Activated CD4-positive, alpha-beta memory T cell treated with anti-CD3 and anti-CD28 coated beads for 36 hours (primary cell): ENCODE data around the gene ZNF420. TPM values are rescaled to one million over a fixed set of nuclear protein-coding genes. Genes with fewer than 3 reads are reported as not detected.
"Not testable (repeated sequence)": the region's sequence is repeated elsewhere in the genome, so short reads cannot be mapped to it uniquely, and the experiment has no call there.

ENCODE experiments used
- CTCF ChIA-PET: fragments of 350-600 bp; sonication (Branson Sonifier 250); formaldehyde crosslinking; loops from one replicate; lab custom pipeline; 2021; ENCODE audit warnings: antibody characterized with exemption, inconsistent platforms; lab: Charles Lee
- POLR2A ChIA-PET: fragments of 350-600 bp; sonication (Branson Sonifier 250); formaldehyde crosslinking; loops from one replicate; lab custom pipeline; 2021; ENCODE audit warnings: antibody characterized with exemption; lab: Charles Lee
- DNase-seq: peaks from one replicate; pipeline ENCODE4 v3.0.0-alpha.2; 2020
- H3K27ac Mint-ChIP-seq: one replicate; pipeline ENCODE4 v1.8.0; 2021; ENCODE audit warnings: mixed read lengths
- H3K27me3 Mint-ChIP-seq: one replicate; pipeline ENCODE4 v1.8.0; 2021; ENCODE audit warnings: mixed read lengths
- H3K36me3 Mint-ChIP-seq: one replicate; pipeline ENCODE4 v1.8.0; 2021; ENCODE audit warnings: mixed read lengths
- H3K4me1 Mint-ChIP-seq: one replicate; pipeline ENCODE4 v1.8.0; 2021; ENCODE audit warnings: low read depth, mixed read lengths
- H3K4me3 Mint-ChIP-seq: one replicate; pipeline ENCODE4 v1.8.0; 2021; ENCODE audit warnings: mild to moderate bottlenecking, mixed read lengths
- H3K9me3 Mint-ChIP-seq: one replicate; pipeline ENCODE4 v1.8.0; 2021; ENCODE audit warnings: mixed read lengths
- intact Hi-C: fragments of 100-400 bp; cut with micrococcal nuclease; formaldehyde crosslinking; loops from one replicate; pipeline ENCODE4 v1.15.1; 2023
- total RNA-seq, 2 experiments: library from RNA; stranded (reverse); gene quantifications; one replicate each; pipeline ENCODE4 v1.2.3, GENCODE V29; 2021

Gene ZNF420
- 1 to 10 TPM; 6.5 to 8.7 TPM for total RNA-seq

DNA sequence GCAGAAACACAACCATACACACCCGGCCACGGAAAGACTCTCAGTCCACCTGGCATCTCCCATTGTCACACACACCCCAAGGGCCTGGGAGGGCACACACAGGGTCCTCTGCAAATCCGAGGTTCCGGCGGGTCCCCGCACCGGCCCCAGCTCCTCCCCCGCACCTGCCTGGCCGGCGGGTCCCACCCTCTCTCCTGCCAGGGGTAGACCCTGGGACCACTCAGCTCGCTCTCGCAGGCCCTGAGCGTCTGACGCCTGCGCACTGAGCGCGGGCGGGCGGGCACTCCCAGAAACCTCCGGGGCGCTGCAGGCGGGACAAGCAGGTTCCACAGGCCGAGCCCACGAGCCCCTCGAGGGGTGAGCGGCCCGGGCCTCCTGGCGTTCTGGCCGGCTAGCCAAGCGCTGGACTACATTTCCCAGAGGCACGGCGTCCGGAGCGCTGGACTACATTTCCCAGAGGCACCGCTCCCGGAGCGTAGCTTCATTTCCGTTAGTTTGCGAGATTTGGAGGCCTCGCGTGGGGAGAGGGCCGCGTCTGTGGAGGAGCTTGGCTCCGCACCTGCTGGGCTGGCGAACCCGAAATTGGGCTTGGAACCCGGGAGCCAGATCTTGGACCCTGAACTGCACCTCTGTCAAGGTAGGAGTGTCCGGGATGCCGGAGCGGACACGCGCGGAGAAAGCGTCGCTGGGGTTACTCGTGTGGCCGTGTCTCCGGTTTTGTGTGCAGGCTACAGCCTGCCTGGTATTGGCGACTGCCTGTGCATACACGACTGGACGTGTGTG is at the start of gene ZNF420:
Gene ZNF420, plus strand, starts transcription at position 500 of the 783 bp plus-strand sequence. CDS start 10,686 bp downstream, outside the sequence.
- DNase-seq: peak; percentile 93
- CTCF ChIA-PET: no interaction called here
- Mint-ChIP-seq H3K27me3 (no peaks in the 10 kb centered on the region), H3K9me3 (peaks cover 32% of the 10 kb centered on the region), H3K4me3 (peak within 1 kb of the TSS; percentile 94), H3K27ac (peak within 1 kb of the TSS; percentile 79), H3K4me1 (peaks cover 31% of the 10 kb centered on the region), H3K36me3 (peaks cover 30% of the 10 kb centered on the region)
- POLR2A ChIA-PET: interaction anchor here (1.5 kb wide), 3 partner anchors 473 to 517 kb away, joined by 5 to 9 read pairs (median 7); partner anchors contain the start of genes ZNF382, ZNF529, ZNF540 and ZNF571
- intact Hi-C loops: loop anchor here (1.0 to 5.0 kb wide), 8 partner anchors 94 to 591 kb away; partner anchors contain the start of genes ZNF345, ZNF527, ZNF566 and ZNF568

DNA sequence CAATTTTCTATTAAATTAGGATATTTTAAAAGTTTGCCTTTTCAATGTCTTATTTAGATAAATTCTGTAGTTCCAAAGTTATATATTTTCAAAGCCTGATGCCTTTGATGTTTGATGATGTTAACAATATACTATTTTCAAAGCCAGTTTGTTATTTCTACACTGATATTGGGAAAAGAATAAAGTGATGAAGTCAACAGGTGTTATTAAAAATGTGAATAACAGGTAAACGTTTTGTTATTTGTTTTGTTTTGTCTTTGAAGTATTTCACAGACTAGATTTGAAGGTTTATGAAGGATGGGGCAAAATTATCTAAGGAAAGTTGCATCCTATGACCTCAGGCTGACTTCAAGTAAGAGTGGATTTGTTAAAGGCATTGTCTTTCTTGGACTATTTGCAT is 33.1 kb upstream of the ZNF420 start:
- H3K9me3 Mint-ChIP-seq: peaks cover 43% of the 10 kb centered on the region
- peaks cover 2% of the 10 kb centered on the region for H3K36me3 Mint-ChIP-seq
- ChIA-PET POLR2A (no interaction called here), CTCF (no interaction called here)
- H3K27ac Mint-ChIP-seq: no peak overlapping the region
- H3K4me1 Mint-ChIP-seq: no peaks in the 10 kb centered on the region
- H3K27me3 Mint-ChIP-seq: no peaks in the 10 kb centered on the region
- intact Hi-C loops: no loop called here
- no peak overlapping the region for H3K4me3 Mint-ChIP-seq
- DNase-seq: no peak

DNA sequence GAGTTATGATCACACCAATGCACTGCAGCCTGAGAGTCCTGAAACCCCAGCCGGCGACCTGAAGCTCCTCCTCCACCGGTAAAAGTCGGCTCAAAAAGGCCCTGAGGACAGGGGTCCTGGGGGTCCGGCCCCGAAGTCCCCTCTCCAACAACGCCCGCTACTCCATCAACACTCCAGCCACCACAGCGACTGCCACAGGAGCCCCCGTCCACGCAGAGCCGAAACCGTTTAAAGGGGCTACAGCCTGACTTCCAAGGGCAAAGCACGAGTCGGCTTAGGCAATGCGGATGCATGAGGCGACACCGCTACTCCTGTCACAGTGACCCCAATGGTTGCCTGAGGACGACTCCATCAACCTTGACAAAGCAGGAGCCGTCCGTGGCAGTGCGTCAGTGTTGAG is 22.9 kb upstream of the ZNF420 start:
- peaks cover 32% of the 10 kb centered on the region for H3K36me3 Mint-ChIP-seq
- H3K27me3 Mint-ChIP-seq: no peaks in the 10 kb centered on the region
- no peak overlapping the region for H3K4me3 Mint-ChIP-seq
- no peaks in the 10 kb centered on the region for H3K4me1 Mint-ChIP-seq
- ChIA-PET CTCF (no interaction called here), POLR2A (no interaction called here)
- no peak for DNase-seq
- no peak overlapping the region for H3K27ac Mint-ChIP-seq
- H3K9me3 Mint-ChIP-seq: peaks cover 66% of the 10 kb centered on the region
- intact Hi-C loops: no loop called here

DNA sequence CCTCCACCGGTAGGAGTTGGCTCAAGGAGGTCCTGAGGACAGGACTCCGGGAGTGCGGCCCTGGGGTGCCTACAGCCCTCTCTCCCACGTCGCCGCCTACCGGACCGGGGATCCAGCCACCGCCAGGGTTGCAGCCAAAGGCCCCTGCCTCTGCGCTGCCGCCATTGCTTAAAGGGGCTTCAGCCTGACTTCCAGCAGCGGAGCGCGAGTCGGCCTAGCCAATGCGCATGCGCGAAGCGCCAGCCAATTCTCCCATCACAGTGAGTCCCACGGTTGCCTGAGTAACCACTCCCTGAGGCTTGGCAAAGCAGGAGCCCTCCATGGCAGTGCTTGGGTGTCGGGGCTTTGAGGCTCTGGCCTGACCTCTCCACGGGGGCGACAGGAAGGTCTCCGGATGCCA is 21.5 kb upstream of the ZNF420 start:
- Mint-ChIP-seq H3K27me3 (no peaks in the 10 kb centered on the region), H3K9me3 (peaks cover 69% of the 10 kb centered on the region), H3K4me3 (no peak overlapping the region), H3K4me1 (no peaks in the 10 kb centered on the region), H3K27ac (no peak overlapping the region), H3K36me3 (peaks cover 30% of the 10 kb centered on the region)
- CTCF ChIA-PET: no interaction called here
- DNase-seq: no peak
- POLR2A ChIA-PET: no interaction called here
- intact Hi-C loops: no loop called here

DNA sequence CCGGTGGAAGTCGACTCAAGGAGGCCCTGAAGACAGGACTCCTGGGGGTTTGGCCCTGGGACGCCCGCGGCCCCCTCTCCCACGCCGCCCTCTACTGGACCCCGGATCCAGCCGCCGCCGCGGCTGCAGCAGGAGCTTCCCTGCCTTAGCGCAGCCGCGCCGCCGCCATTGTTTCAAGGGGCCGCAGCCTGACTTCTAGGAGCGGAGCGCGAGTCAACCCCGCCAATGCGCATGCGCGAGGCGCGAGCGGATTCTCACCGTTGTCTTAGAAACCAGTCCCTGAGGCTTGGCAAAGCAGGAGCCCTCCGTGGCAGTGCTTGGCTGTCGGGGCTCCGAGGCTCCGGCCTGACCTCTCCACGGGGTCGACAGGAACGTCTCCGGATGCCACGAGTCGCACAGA is 19.1 kb upstream of the ZNF420 start:
- H3K9me3 Mint-ChIP-seq: peaks cover 72% of the 10 kb centered on the region

DNA sequence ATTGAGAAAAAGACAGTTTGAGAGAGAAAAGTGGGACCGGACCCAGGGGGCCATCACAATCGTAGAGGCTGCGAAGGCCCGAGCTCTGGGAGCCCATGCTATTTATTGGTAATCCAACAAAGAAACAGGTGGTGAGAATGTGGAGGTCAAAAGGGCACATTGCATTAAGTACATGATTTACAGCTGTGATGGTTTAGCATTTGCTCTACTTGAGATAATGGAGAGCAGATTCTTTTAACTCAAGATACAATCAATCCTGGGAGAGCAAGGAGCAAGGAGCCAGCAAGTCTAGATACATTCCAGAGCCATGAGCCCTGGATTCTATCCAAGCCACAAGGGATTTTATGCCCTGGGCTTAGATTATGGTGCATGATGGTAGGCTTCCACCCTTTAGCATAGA is 13.3 kb upstream of the ZNF420 start:
- H3K27ac Mint-ChIP-seq, H3K4me1 Mint-ChIP-seq, H3K4me3 Mint-ChIP-seq, POLR2A ChIA-PET, CTCF ChIA-PET, DNase-seq, H3K27me3 Mint-ChIP-seq, intact Hi-C loops: not testable (repeated sequence)
- H3K9me3 Mint-ChIP-seq: peaks cover 59% of the 10 kb centered on the region
- peaks cover 15% of the 10 kb centered on the region for H3K36me3 Mint-ChIP-seq

More for the DNA sequence above, 19.1 kb upstream of the ZNF420 start:
- H3K4me3 Mint-ChIP-seq: no peak overlapping the region
- no peak for DNase-seq
- H3K4me1 Mint-ChIP-seq: no peaks in the 10 kb centered on the region
- no peak overlapping the region for H3K27ac Mint-ChIP-seq
- peaks cover 25% of the 10 kb centered on the region for H3K36me3 Mint-ChIP-seq
- CTCF ChIA-PET: no interaction called here
- POLR2A ChIA-PET: no interaction called here
- no peaks in the 10 kb centered on the region for H3K27me3 Mint-ChIP-seq
- intact Hi-C loops: no loop called here

DNA sequence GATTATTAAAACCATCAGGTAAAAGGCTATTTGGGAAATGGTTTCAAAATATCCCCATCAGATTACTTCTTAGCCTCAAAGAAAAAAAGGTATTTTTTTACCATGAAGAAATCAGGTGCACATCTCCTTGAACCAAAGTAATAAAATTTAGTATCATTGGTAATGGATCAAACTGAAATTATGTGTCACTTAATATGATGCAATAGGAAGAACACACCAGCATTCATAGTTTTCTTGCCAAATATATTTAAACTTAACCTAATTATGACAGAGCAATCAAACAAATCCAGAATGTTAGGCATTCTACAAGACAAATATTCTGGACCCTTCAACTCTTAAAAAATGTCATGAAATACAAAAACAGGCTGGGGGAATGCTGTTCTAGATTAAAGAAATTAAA is 4.1 kb upstream of the ZNF420 start:
- DNase-seq: no peak
- POLR2A ChIA-PET: no interaction called here
- no peaks in the 10 kb centered on the region for H3K27me3 Mint-ChIP-seq
- peaks cover 13% of the 10 kb centered on the region for H3K4me1 Mint-ChIP-seq
- H3K36me3 Mint-ChIP-seq: peaks cover 7% of the 10 kb centered on the region
- intact Hi-C loops: no loop called here
- CTCF ChIA-PET: no interaction called here
- H3K4me3 Mint-ChIP-seq: no peak overlapping the region
- H3K27ac Mint-ChIP-seq: no peak overlapping the region
- H3K9me3 Mint-ChIP-seq: peaks cover 22% of the 10 kb centered on the region

DNA sequence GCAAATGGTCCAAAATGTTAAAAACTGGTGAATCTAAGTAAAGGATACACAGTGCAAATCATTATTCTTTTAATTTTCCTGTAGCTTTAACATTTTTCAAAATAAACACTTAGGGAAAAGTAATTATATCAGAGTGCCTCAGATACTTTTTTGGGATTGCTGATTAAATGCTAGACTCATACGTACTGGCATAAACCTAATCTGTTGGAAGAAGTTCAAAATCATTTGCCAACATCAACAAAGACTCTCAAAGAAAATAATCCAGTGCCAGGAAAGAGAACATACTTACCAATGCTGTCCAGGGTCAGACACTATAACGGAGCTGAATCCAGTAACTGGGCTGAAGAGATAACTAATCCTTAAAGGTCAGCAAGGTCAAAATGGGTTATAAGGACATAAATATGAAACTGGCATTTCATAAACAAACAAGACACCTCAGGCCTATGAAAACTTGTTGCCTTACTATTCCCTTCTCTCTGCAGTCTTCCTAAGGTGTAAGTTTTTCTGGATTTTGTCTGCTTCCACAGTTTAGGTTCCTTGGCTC is 3.3 kb upstream of the ZNF420 start:
- no peak for DNase-seq
- Mint-ChIP-seq H3K4me3 (no peak overlapping the region), H3K9me3 (peaks cover 16% of the 10 kb centered on the region), H3K36me3 (peaks cover 7% of the 10 kb centered on the region), H3K27ac (no peak overlapping the region), H3K4me1 (peaks cover 19% of the 10 kb centered on the region), H3K27me3 (no peaks in the 10 kb centered on the region)
- CTCF ChIA-PET: no interaction called here
- POLR2A ChIA-PET: no interaction called here
- intact Hi-C loops: loop anchor here (5.0 kb wide), 1 partner anchor 588 kb away; the partner anchor contains the start of gene ZNF566

DNA sequence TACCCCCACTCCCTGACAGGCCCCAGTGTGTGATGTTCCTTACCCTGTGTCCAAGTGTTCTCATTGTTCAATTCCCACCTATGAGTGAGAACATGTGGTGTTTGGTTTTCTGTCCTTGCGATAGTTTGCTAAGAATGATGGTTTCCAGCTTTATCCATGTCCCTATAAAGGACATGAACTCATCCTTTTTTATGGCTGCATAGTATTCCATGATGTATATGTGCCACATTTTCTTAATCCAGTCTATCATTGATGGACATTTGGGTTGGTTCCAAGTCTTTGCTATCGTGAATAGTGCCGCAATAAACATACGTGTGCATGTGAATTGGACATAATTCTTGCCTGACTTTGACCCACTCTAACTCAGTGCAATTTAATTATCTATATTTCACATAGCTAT is 1.7 kb upstream of the ZNF420 start:
- H3K27me3 Mint-ChIP-seq, H3K4me3 Mint-ChIP-seq, POLR2A ChIA-PET, CTCF ChIA-PET, H3K27ac Mint-ChIP-seq, DNase-seq: not testable (repeated sequence)
- intact Hi-C loops: loop anchor here (5.0 kb wide), 1 partner anchor 589 kb away; the partner anchor contains the start of gene ZNF566
- peaks cover 20% of the 10 kb centered on the region for H3K36me3 Mint-ChIP-seq
- peaks cover 18% of the 10 kb centered on the region for H3K9me3 Mint-ChIP-seq
- peaks cover 28% of the 10 kb centered on the region for H3K4me1 Mint-ChIP-seq

DNA sequence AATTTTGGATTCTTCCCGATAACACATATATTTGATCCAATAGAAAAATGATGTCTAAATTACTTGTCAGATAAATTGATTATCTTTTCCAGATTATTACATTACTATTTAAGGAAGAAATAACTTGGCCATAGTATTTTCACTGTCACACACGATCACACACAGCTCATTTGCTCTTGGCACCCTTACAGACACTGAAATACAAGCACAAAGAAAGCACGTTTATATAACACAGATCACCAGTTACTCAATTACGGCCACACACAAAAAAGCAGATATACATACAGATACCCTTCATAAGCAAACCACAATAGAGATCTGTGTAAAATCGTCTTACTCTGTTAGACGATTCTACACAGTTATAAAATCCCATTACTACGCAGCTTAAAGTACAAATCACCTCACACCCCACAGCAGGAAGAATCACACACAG is 716 bp upstream of the ZNF420 start:
- ChIA-PET CTCF (no interaction called here), POLR2A (interaction anchor here (1.5 kb wide), 3 partner anchors 472 to 517 kb away, joined by 5 to 9 read pairs (median 7); partner anchors contain the start of genes ZNF382, ZNF529, ZNF540 and ZNF571)
- intact Hi-C loops: loop anchor here (5.0 kb wide), 1 partner anchor 590 kb away; the partner anchor contains the start of gene ZNF566
- Mint-ChIP-seq H3K27me3 (no peaks in the 10 kb centered on the region), H3K4me1 (peaks cover 31% of the 10 kb centered on the region), H3K4me3 (peak overlapping the region; percentile 94), H3K27ac (peak overlapping the region; percentile 79), H3K9me3 (peaks cover 28% of the 10 kb centered on the region), H3K36me3 (peaks cover 25% of the 10 kb centered on the region)
- no peak for DNase-seq

DNA sequence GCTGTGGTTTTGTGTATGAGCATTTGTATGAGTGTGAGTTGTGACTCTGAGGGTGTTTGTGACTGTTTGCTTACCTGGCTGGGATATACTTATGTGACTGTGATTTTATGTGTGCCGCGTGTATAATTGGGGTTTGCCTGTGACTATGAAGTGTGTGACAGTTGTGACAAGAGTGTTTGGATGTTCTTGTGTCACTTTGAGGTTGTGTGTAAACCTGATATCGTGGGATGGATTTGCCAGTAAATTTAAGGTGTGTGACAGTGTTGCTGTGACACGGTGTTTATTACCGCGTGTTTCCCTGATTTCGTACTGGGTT is 442 bp downstream of the ZNF420 start:
- Mint-ChIP-seq H3K9me3 (peaks cover 37% of the 10 kb centered on the region), H3K4me1 (peaks cover 31% of the 10 kb centered on the region), H3K4me3 (peak overlapping the region; percentile 94), H3K27me3 (no peaks in the 10 kb centered on the region), H3K27ac (peak overlapping the region; percentile 79), H3K36me3 (peaks cover 33% of the 10 kb centered on the region)
- no peak for DNase-seq
- intact Hi-C loops: loop anchor here (1.0 to 5.0 kb wide), 8 partner anchors 94 to 591 kb away; partner anchors contain the start of genes ZNF345, ZNF527, ZNF566 and ZNF568
- POLR2A ChIA-PET: interaction anchor here (1.5 kb wide), 3 partner anchors 473 to 516 kb away, joined by 5 to 9 read pairs (median 7); partner anchors contain the start of genes ZNF382, ZNF529, ZNF540 and ZNF571
- CTCF ChIA-PET: no interaction called here

DNA sequence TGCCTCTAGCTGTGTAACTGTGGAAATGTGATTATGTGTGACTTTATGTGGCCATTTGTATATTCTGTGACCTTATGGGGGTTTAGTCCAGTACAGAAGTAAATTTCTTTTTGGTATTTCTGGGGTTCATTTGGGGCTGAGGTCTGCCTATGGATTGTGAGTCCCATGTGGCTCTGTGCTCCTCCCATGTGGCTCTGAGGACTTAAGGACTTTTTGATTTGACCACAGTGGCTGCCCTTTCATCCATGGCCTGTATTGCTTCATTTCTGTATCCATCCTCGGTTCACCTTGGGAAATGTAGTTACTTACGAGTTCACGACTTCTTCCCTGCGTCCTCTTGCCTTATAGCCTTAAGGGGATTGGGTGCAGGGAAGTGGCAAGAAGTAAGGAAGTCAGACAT is 1.0 kb downstream of the ZNF420 start:
- H3K4me3 Mint-ChIP-seq: peak overlapping the region; percentile 94
- H3K9me3 Mint-ChIP-seq: peaks cover 39% of the 10 kb centered on the region
- no peak overlapping the region for H3K27ac Mint-ChIP-seq
- ChIA-PET POLR2A (no interaction called here), CTCF (interaction anchor here (0.6 kb wide), 1 partner anchor 828 kb away, joined by 3 read pairs; the partner anchor contains the start of gene SIPA1L3)
- intact Hi-C loops: loop anchor here (2.0 to 5.0 kb wide), 3 partner anchors 106 to 592 kb away; partner anchors contain the start of genes ZNF566, ZNF568 and ZNF829
- H3K36me3 Mint-ChIP-seq: peaks cover 35% of the 10 kb centered on the region
- H3K27me3 Mint-ChIP-seq: no peaks in the 10 kb centered on the region
- DNase-seq: no peak
- peaks cover 31% of the 10 kb centered on the region for H3K4me1 Mint-ChIP-seq
